Measurements from ENCODE around the gene WWOX. TPM values are rescaled to one million over a fixed set of nuclear protein-coding genes. Genes with fewer than 3 reads are reported as not detected.

Gene WWOX
- total RNA-seq, 2 experiments from 2014 or later: 20.2 to 21.4 TPM

GRCh38 chr16:78816499-78817195 is 717.2 kb downstream of the WWOX start:
- DNase-seq: no peak
- intact Hi-C loops (cut with micrococcal nuclease): no loop called here
- Mint-ChIP-seq H3K9me3 (peaks cover 1% of the 10 kb centered on the region), H3K27ac (no peak overlapping the region), H3K4me1 (ENCODE audit: low read depth) (no peaks in the 10 kb centered on the region), H3K4me3 (no peak overlapping the region), H3K36me3 (ENCODE audit: low read depth) (no peaks in the 10 kb centered on the region), H3K27me3 (ENCODE audit: low read depth) (no peaks in the 10 kb centered on the region)
- CTCF ChIA-PET: no interaction called here

GRCh38 chr16:78817200-78817739 is 717.8 kb downstream of the WWOX start:
- H3K4me3 Mint-ChIP-seq: no peak overlapping the region
- no peaks in the 10 kb centered on the region for H3K4me1 Mint-ChIP-seq (ENCODE audit: low read depth)
- H3K9me3 Mint-ChIP-seq: peaks cover 1% of the 10 kb centered on the region
- DNase-seq: no peak
- no peaks in the 10 kb centered on the region for H3K36me3 Mint-ChIP-seq (ENCODE audit: low read depth)
- no peak overlapping the region for H3K27ac Mint-ChIP-seq
- intact Hi-C loops (cut with micrococcal nuclease): no loop called here
- CTCF ChIA-PET: no interaction called here
- no peaks in the 10 kb centered on the region for H3K27me3 Mint-ChIP-seq (ENCODE audit: low read depth)

GRCh38 chr16:78821335-78821734 is 721.9 kb downstream of the WWOX start:
- intact Hi-C loops (cut with micrococcal nuclease): no loop called here
- no peaks in the 10 kb centered on the region for H3K27me3 Mint-ChIP-seq (ENCODE audit: low read depth)
- no peak overlapping the region for H3K4me3 Mint-ChIP-seq
- CTCF ChIA-PET: interaction anchor here (0.6 kb wide), 1 partner anchor 207 kb away, joined by 3 read pairs; no protein-coding TSS in a partner anchor
- H3K36me3 Mint-ChIP-seq (ENCODE audit: low read depth): no peaks in the 10 kb centered on the region
- H3K4me1 Mint-ChIP-seq (ENCODE audit: low read depth): no peaks in the 10 kb centered on the region
- DNase-seq: no peak
- no peak overlapping the region for H3K27ac Mint-ChIP-seq
- peaks cover 1% of the 10 kb centered on the region for H3K9me3 Mint-ChIP-seq

- no peak for DNase-seq
- H3K36me3 Mint-ChIP-seq (ENCODE audit: low read depth): no peaks in the 10 kb centered on the region
- intact Hi-C loops (cut with micrococcal nuclease): no loop called here
- no peaks in the 10 kb centered on the region for H3K4me1 Mint-ChIP-seq (ENCODE audit: low read depth)
- no peak overlapping the region for H3K4me3 Mint-ChIP-seq
- peaks cover 1% of the 10 kb centered on the region for H3K9me3 Mint-ChIP-seq
- no peaks in the 10 kb centered on the region for H3K27me3 Mint-ChIP-seq (ENCODE audit: low read depth)
- CTCF ChIA-PET: no interaction called here
- no peak overlapping the region for H3K27ac Mint-ChIP-seq
Measured at GRCh38 chr16:78822509-78822908, 723.1 kb downstream of the WWOX start.

GRCh38 chr16:78823027-78823426 is 723.6 kb downstream of the WWOX start:
- Mint-ChIP-seq H3K36me3 (ENCODE audit: low read depth) (no peaks in the 10 kb centered on the region), H3K9me3 (peaks cover 1% of the 10 kb centered on the region), H3K4me1 (ENCODE audit: low read depth) (no peaks in the 10 kb centered on the region), H3K4me3 (no peak overlapping the region), H3K27ac (no peak overlapping the region), H3K27me3 (ENCODE audit: low read depth) (no peaks in the 10 kb centered on the region)
- DNase-seq: no peak
- intact Hi-C loops (cut with micrococcal nuclease): no loop called here
- CTCF ChIA-PET: no interaction called here

- Mint-ChIP-seq H3K27ac (no peak overlapping the region), H3K36me3 (ENCODE audit: low read depth) (no peaks in the 10 kb centered on the region), H3K9me3 (no peaks in the 10 kb centered on the region), H3K4me1 (ENCODE audit: low read depth) (no peaks in the 10 kb centered on the region), H3K4me3 (no peak overlapping the region), H3K27me3 (ENCODE audit: low read depth) (no peaks in the 10 kb centered on the region)
- intact Hi-C loops (cut with micrococcal nuclease): no loop called here
- CTCF ChIA-PET: no interaction called here
- DNase-seq: no peak
Measured at GRCh38 chr16:78829280-78829679, 729.8 kb downstream of the WWOX start.

- CTCF ChIA-PET: no interaction called here
- Mint-ChIP-seq H3K27me3 (ENCODE audit: low read depth) (no peaks in the 10 kb centered on the region), H3K4me3 (no peak overlapping the region)
Measured at GRCh38 chr16:78830599-78830998, 731.1 kb downstream of the WWOX start.

GRCh38 chr16:78832100-78832499 is 732.6 kb downstream of the WWOX start:
- Mint-ChIP-seq H3K36me3 (ENCODE audit: low read depth) (no peaks in the 10 kb centered on the region), H3K9me3 (no peaks in the 10 kb centered on the region), H3K4me1 (ENCODE audit: low read depth) (peaks cover 2% of the 10 kb centered on the region), H3K27ac (no peak overlapping the region), H3K4me3 (no peak overlapping the region), H3K27me3 (ENCODE audit: low read depth) (no peaks in the 10 kb centered on the region)
- CTCF ChIA-PET: interaction anchor here (0.6 kb wide), 1 partner anchor 100 kb away, joined by 3 read pairs; no protein-coding TSS in a partner anchor
- DNase-seq: no peak
- intact Hi-C loops (cut with micrococcal nuclease): no loop called here

More at GRCh38 chr16:78830599-78830998, 731.1 kb downstream of the WWOX start:
- no peak overlapping the region for H3K27ac Mint-ChIP-seq
- intact Hi-C loops (cut with micrococcal nuclease): no loop called here
- no peaks in the 10 kb centered on the region for H3K9me3 Mint-ChIP-seq
- no peaks in the 10 kb centered on the region for H3K36me3 Mint-ChIP-seq (ENCODE audit: low read depth)
- DNase-seq: no peak
- no peaks in the 10 kb centered on the region for H3K4me1 Mint-ChIP-seq (ENCODE audit: low read depth)

- DNase-seq: no peak
- Mint-ChIP-seq H3K36me3 (ENCODE audit: low read depth) (no peaks in the 10 kb centered on the region), H3K9me3 (no peaks in the 10 kb centered on the region), H3K4me1 (ENCODE audit: low read depth) (peaks cover 2% of the 10 kb centered on the region), H3K27me3 (ENCODE audit: low read depth) (no peaks in the 10 kb centered on the region), H3K4me3 (no peak overlapping the region), H3K27ac (peak overlapping the region; percentile 26)
- CTCF ChIA-PET: interaction anchor here (0.6 kb wide), 1 partner anchor 132 kb away, joined by 3 read pairs; no protein-coding TSS in a partner anchor
- intact Hi-C loops (cut with micrococcal nuclease): no loop called here
Measured at GRCh38 chr16:78836802-78837491, 737.5 kb downstream of the WWOX start.

GRCh38 chr16:78837706-78838105 is 738.3 kb downstream of the WWOX start:
- Mint-ChIP-seq H3K27ac (no peak overlapping the region), H3K27me3 (ENCODE audit: low read depth) (no peaks in the 10 kb centered on the region), H3K4me1 (ENCODE audit: low read depth) (peaks cover 2% of the 10 kb centered on the region), H3K36me3 (ENCODE audit: low read depth) (no peaks in the 10 kb centered on the region), H3K9me3 (no peaks in the 10 kb centered on the region), H3K4me3 (no peak overlapping the region)
- intact Hi-C loops (cut with micrococcal nuclease): no loop called here
- CTCF ChIA-PET: no interaction called here
- no peak for DNase-seq

GRCh38 chr16:78838276-78838675 is 738.8 kb downstream of the WWOX start:
- no peaks in the 10 kb centered on the region for H3K36me3 Mint-ChIP-seq (ENCODE audit: low read depth)
- intact Hi-C loops (cut with micrococcal nuclease): no loop called here
- H3K4me1 Mint-ChIP-seq (ENCODE audit: low read depth): peaks cover 2% of the 10 kb centered on the region
- no peak overlapping the region for H3K27ac Mint-ChIP-seq
- no peak overlapping the region for H3K4me3 Mint-ChIP-seq
- no peaks in the 10 kb centered on the region for H3K9me3 Mint-ChIP-seq
- CTCF ChIA-PET: no interaction called here
- DNase-seq: no peak
- no peaks in the 10 kb centered on the region for H3K27me3 Mint-ChIP-seq (ENCODE audit: low read depth)

- H3K4me1 Mint-ChIP-seq (ENCODE audit: low read depth): no peaks in the 10 kb centered on the region
- no peaks in the 10 kb centered on the region for H3K36me3 Mint-ChIP-seq (ENCODE audit: low read depth)
- no peak overlapping the region for H3K4me3 Mint-ChIP-seq
- intact Hi-C loops (cut with micrococcal nuclease): no loop called here
- no peaks in the 10 kb centered on the region for H3K27me3 Mint-ChIP-seq (ENCODE audit: low read depth)
- H3K9me3 Mint-ChIP-seq: no peaks in the 10 kb centered on the region
- H3K27ac Mint-ChIP-seq: no peak overlapping the region
- DNase-seq: no peak
- CTCF ChIA-PET: no interaction called here
Measured at GRCh38 chr16:78842950-78843349, 743.5 kb downstream of the WWOX start.

- Mint-ChIP-seq H3K27ac (no peak overlapping the region), H3K27me3 (ENCODE audit: low read depth) (no peaks in the 10 kb centered on the region), H3K4me1 (ENCODE audit: low read depth) (no peaks in the 10 kb centered on the region), H3K36me3 (ENCODE audit: low read depth) (no peaks in the 10 kb centered on the region), H3K9me3 (no peaks in the 10 kb centered on the region), H3K4me3 (no peak overlapping the region)
- DNase-seq: no peak
- CTCF ChIA-PET: no interaction called here
- intact Hi-C loops (cut with micrococcal nuclease): no loop called here
Measured at GRCh38 chr16:78843978-78844377, 744.5 kb downstream of the WWOX start.
